Gastroesophageal sphincter (tissue), 3 donors: ENCODE measurements around the gene NAB1.

Source experiments
- EP300 ChIP-seq: sonication (generic); formaldehyde crosslinking; IDR thresholded peaks from one replicate; pipeline ENCODE4 v1.6.1; 2017; ENCODE audit warnings: antibody characterized with exemption, mild to moderate bottlenecking
- POLR2A ChIP-seq, 2 donors: fragments of 450-650 bp; IDR thresholded peaks; one replicate each; pipeline ENCODE4 v1.6.1; 2017; ENCODE audit warnings: antibody characterized with exemption in 2 of 2, mild to moderate bottlenecking in 2 of 2, moderate library complexity in 1 of 2
- TF ChIP-seq, protein P1 (sequence below), 4 experiments: fragments of 200-600 bp in 2 of 4; fragments of 450-650 bp in 2 of 4; sonication (generic) in 1 of 4; IDR thresholded peaks; one replicate each; pipeline ENCODE4 v1.5.1; 2017 to 2019; ENCODE audit warnings: antibody characterized with exemption in 4 of 4, mild to moderate bottlenecking in 2 of 4, moderate library complexity in 2 of 4

DNA sequence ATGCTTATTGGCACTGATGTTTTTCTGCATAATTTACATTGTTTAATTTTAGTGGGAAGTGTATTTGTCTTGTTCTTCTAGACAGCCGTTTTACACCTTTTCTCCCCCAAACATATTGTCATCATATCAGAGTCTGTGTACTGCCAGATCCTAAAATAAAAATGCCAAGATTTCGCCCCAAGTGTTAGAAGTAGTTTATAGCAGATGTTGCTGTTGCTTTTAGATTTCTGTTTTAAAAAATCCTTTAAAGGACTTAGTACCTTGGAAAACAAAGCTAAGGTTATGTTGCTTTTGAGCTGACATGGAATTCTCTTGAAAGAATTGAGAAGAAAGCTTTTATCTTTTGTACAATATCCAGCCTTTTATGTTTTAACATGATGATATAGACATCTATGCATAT, 36.0 kb downstream of the NAB1 start:
- TF ChIP-seq, protein P1, sequence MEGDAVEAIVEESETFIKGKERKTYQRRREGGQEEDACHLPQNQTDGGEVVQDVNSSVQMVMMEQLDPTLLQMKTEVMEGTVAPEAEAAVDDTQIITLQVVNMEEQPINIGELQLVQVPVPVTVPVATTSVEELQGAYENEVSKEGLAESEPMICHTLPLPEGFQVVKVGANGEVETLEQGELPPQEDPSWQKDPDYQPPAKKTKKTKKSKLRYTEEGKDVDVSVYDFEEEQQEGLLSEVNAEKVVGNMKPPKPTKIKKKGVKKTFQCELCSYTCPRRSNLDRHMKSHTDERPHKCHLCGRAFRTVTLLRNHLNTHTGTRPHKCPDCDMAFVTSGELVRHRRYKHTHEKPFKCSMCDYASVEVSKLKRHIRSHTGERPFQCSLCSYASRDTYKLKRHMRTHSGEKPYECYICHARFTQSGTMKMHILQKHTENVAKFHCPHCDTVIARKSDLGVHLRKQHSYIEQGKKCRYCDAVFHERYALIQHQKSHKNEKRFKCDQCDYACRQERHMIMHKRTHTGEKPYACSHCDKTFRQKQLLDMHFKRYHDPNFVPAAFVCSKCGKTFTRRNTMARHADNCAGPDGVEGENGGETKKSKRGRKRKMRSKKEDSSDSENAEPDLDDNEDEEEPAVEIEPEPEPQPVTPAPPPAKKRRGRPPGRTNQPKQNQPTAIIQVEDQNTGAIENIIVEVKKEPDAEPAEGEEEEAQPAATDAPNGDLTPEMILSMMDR (IDR thresholded peaks at IDR 0.05) = no peak
- TF ChIP-seq POLR2A (IDR thresholded peaks at IDR 0.05) (no peak), EP300 (no peak)
